HCT116 (cell line): ENCODE data around the gene ATP5F1A. TPM values are rescaled to one million over a fixed set of nuclear protein-coding genes. Genes with fewer than 3 reads are reported as not detected.

Source experiments
- ATAC-seq: fragments of 200-7000 bp; cut with Tn5 transposase; 2 replicates; pipeline ENCODE4 v1.9.1; 2020; ENCODE audit warnings: mild to moderate bottlenecking, moderate library complexity
- BruUV-seq: library from RNA; stranded (reverse); fragments of 400-500 nt; replicated peaks from 2 replicates; lab custom pipeline; 2021; lab: Mats Ljungman, UMichigan
- CTCF ChIA-PET: fragments of 300-600 bp; sonication (Branson Sonifier 250); formaldehyde crosslinking; loops from one replicate; lab custom pipeline; 2021; ENCODE audit warnings: antibody characterized with exemption; lab: Charles Lee
- POLR2A ChIA-PET: fragments of 300-600, 350-600 bp; sonication (Branson Sonifier 250); formaldehyde crosslinking; loops from one replicate; lab custom pipeline; 2021; ENCODE audit warnings: antibody characterized with exemption; lab: Charles Lee
- RAD21 ChIA-PET, 2 experiments: fragments of 300-600 bp; sonication (Branson Sonifier 250); formaldehyde crosslinking; loops; one replicate each; lab custom pipeline; 2023; ENCODE audit warnings: low total read pairs in 2 of 2; ENCODE audit not compliant: uncharacterized antibody in 2 of 2, unreplicated experiment in 2 of 2, low non-redundant PET in 1 of 2; lab: Charles Lee
- DNase-seq: peaks from one replicate; pipeline ENCODE4 v3.0.0-alpha.2; 2010; ENCODE audit warnings: low read depth, low spot score
- H2AFZ ChIP-seq: fragments of 200-600 bp; shearing (Covaris generic), sonication (generic); 2 replicates; pipeline ENCODE4 v1.6.1; 2017; ENCODE audit warnings: low read depth, mixed run types, mixed read lengths, antibody characterized with exemption, low read length; ENCODE audit not compliant: poor library complexity, severe bottlenecking
- H3K27ac ChIP-seq: 2 replicates; pipeline ENCODE4 v1.5.1; 2012; ENCODE audit warnings: low read depth, low read length
- H3K27me3 ChIP-seq: fragments of 200-600 bp; sonication (generic); 2 replicates; pipeline ENCODE4 v1.6.1; 2016; ENCODE audit warnings: mixed run types, low read length, mixed read lengths; ENCODE audit not compliant: insufficient read depth
- H3K36me3 ChIP-seq, 2 experiments: fragments of 200-500 bp in 1 of 2; fragments of 200-600 bp in 1 of 2; sonication (Bioruptor generic) in 1 of 2; sonication (generic) in 1 of 2; 2 replicates each; pipeline versions ENCODE4 v1.5.1 to v1.6.1; 2014 to 2016; ENCODE audit warnings: low read length in 2 of 2, inconsistent platforms in 1 of 2, mixed read lengths in 1 of 2, mixed run types in 1 of 2; ENCODE audit not compliant: insufficient read depth in 2 of 2, control insufficient read depth in 1 of 2
- H3K4me1 ChIP-seq, 2 experiments: fragments of 200-600 bp in 1 of 2; sonication (generic) in 1 of 2; 2 replicates each; pipeline versions ENCODE4 v1.5.1 to v1.6.1; 2012 to 2017; ENCODE audit warnings: low read length in 2 of 2, inconsistent platforms in 1 of 2, mild to moderate bottlenecking in 1 of 2, mixed read lengths in 1 of 2, mixed run types in 1 of 2, moderate library complexity in 1 of 2; ENCODE audit not compliant: insufficient read depth in 2 of 2, control insufficient read depth in 1 of 2
- H3K4me2 ChIP-seq: fragments of 200-600 bp; sonication (generic); 2 replicates; pipeline ENCODE4 v1.6.1; 2017; ENCODE audit warnings: mixed run types, low read length, mixed read lengths
- H3K4me3 ChIP-seq, 2 experiments: fragments of 200-600 bp in 1 of 2; sonication (generic) in 1 of 2; replicated peaks in 1 of 2; 2 replicates each; pipeline ENCODE4 v1.5.1; 2011 to 2016; ENCODE audit warnings: low read length in 2 of 2, control low read depth in 1 of 2, low read depth in 1 of 2, mild to moderate bottlenecking in 1 of 2, mixed read lengths in 1 of 2, mixed run types in 1 of 2
- H3K79me2 ChIP-seq: fragments of 200-600 bp; sonication (generic); 2 replicates; pipeline ENCODE4 v1.6.1; 2017; ENCODE audit warnings: mild to moderate bottlenecking, mixed run types, low read length, moderate library complexity, mixed read lengths; ENCODE audit not compliant: insufficient read depth
- H3K9ac ChIP-seq: fragments of 200-600 bp; sonication (generic); 2 replicates; pipeline ENCODE4 v1.6.1; 2016; ENCODE audit warnings: low read length, mixed read lengths
- H3K9me2 ChIP-seq: fragments of 200-600 bp; sonication (generic), shearing (Covaris generic); 2 replicates; pipeline ENCODE4 v1.6.1; 2017; ENCODE audit warnings: mixed run types, mild to moderate bottlenecking, moderate library complexity; ENCODE audit not compliant: insufficient read depth
- H3K9me3 ChIP-seq, 2 experiments: fragments of 200-500 bp in 1 of 2; fragments of 200-600 bp in 1 of 2; sonication (Bioruptor generic) in 1 of 2; sonication (generic) in 1 of 2; 2 replicates each; pipeline ENCODE4 v1.6.1; 2014 to 2017; ENCODE audit warnings: low read length in 2 of 2, mixed read lengths in 2 of 2, inconsistent platforms in 1 of 2, low read depth in 1 of 2, mild to moderate bottlenecking in 1 of 2, mixed run types in 1 of 2, moderate library complexity in 1 of 2; ENCODE audit not compliant: control insufficient read depth in 1 of 2, insufficient read depth in 1 of 2
- H4K20me1 ChIP-seq: fragments of 200-600 bp; sonication (generic), shearing (Covaris generic); 2 replicates; pipeline ENCODE4 v1.6.1; 2017; ENCODE audit warnings: mixed run types, mild to moderate bottlenecking, moderate library complexity; ENCODE audit not compliant: insufficient read depth
- MAX ChIP-seq: IDR thresholded peaks from 2 replicates; pipeline ENCODE4 v1.6.1; 2012
- intact Hi-C: fragments of 100-400 bp; cut with micrococcal nuclease; formaldehyde crosslinking; loops from 2 replicates; pipeline ENCODE4 v1.10.0; 2022
- total RNA-seq: library from RNA; stranded (reverse); gene quantifications from one replicate; pipeline ENCODE4 v1.2.1, GENCODE V29; 2021; ENCODE audit not compliant: unreplicated experiment
- TF ChIP-seq, protein P1 (sequence below): IDR thresholded peaks from 2 replicates; pipeline ENCODE4 v1.6.1; 2012; ENCODE audit warnings: low read depth

Gene ATP5F1A
- total RNA-seq, 1 experiment from 2014 or later, result 563 TPM

DNA sequence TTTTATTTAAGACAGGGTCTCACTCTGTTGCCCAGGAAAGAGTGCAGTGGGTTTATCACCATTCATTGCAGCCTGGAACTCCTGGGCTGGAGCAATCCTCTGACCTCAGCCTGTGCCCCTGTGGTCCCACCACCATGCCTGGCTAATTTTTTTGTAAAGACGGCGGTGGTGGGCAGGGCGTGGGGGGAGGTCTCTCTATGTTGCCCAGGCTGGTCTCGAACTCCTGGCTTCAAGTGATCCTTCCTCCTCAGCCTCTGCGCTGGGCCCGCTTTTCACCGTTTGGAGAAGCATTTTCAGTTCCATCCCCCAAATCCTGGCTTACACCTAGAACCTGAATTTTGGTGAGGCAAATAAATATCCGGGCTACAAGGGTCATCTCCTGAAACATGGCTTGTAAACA is 1.4 kb upstream of the ATP5F1A start:
- RAD21 ChIA-PET, result no interaction called here
- ATAC-seq, result no peak

More for the DNA sequence above, 1.4 kb upstream of the ATP5F1A start:
- H4K20me1 ChIP-seq, result no peaks in the 10 kb centered on the region
- peaks cover 5 to 8% of the 10 kb centered on the region in 2 experiments; a peak in 2 of 4 replicates for H3K36me3 ChIP-seq
- H3K4me3 ChIP-seq, result no peak overlapping the region
- no peaks in the 10 kb centered on the region for H3K9me2 ChIP-seq
- intact Hi-C loops, result no loop called here
- no peaks in the 10 kb centered on the region for H3K9me3 ChIP-seq
- peaks cover 12 to 24% of the 10 kb centered on the region in 2 experiments; a peak in 3 of 4 replicates for H3K4me1 ChIP-seq
- no peaks in the 10 kb centered on the region for H3K27me3 ChIP-seq
- no TSS peak for BruUV-seq
- 0 out of 2 replicates have a peak overlapping the region, but pooled peaks have one; percentile 91 for H3K27ac ChIP-seq
- TF ChIP-seq, protein P1, sequence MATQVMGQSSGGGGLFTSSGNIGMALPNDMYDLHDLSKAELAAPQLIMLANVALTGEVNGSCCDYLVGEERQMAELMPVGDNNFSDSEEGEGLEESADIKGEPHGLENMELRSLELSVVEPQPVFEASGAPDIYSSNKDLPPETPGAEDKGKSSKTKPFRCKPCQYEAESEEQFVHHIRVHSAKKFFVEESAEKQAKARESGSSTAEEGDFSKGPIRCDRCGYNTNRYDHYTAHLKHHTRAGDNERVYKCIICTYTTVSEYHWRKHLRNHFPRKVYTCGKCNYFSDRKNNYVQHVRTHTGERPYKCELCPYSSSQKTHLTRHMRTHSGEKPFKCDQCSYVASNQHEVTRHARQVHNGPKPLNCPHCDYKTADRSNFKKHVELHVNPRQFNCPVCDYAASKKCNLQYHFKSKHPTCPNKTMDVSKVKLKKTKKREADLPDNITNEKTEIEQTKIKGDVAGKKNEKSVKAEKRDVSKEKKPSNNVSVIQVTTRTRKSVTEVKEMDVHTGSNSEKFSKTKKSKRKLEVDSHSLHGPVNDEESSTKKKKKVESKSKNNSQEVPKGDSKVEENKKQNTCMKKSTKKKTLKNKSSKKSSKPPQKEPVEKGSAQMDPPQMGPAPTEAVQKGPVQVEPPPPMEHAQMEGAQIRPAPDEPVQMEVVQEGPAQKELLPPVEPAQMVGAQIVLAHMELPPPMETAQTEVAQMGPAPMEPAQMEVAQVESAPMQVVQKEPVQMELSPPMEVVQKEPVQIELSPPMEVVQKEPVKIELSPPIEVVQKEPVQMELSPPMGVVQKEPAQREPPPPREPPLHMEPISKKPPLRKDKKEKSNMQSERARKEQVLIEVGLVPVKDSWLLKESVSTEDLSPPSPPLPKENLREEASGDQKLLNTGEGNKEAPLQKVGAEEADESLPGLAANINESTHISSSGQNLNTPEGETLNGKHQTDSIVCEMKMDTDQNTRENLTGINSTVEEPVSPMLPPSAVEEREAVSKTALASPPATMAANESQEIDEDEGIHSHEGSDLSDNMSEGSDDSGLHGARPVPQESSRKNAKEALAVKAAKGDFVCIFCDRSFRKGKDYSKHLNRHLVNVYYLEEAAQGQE, result no peak
- no peak for TF ChIP-seq MAX
- ChIA-PET POLR2A (no interaction called here), CTCF (no interaction called here)
- no peak for DNase-seq
- no peak overlapping the region for H3K9ac ChIP-seq
- no peak overlapping the region for H2AFZ ChIP-seq
- peaks cover 38% of the 10 kb centered on the region for H3K79me2 ChIP-seq
- peak overlapping the region; percentile 84; the same call in 1 of the 2 replicates for H3K4me2 ChIP-seq
